ENCODE results near the gene TLK1.

DNA sequence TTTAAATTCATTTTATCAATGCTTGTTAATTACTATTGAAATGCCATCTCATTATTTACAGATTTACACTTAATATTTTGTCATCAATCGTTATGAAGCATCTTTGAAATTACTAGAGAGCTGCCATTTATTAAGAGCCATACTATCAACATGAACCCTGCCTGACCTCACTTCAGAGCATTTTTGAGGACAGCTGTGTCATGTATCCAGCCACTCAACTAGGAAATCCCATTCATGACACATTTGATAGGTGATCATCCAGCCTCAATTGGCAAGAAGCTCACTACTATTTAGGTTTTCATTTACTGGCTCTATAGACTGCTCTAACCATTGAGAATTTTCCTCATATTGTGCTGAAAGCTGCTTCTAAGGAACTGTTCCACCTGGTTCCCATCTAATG, 40.6 kb upstream of the TLK1 start:
- TF ChIP-seq POLR2A (IDR thresholded peaks at IDR 0.05) (no peak), CTCF (IDR thresholded peaks at IDR 0.05) (no peak)

Data from thyroid gland (tissue), 4 donors.